Stimulated activated CD4-positive, alpha-beta T cell treated with anti-CD3 and anti-CD28 coated beads, TNF-alpha, amount 100 ng/mL, for 4 hours (primary cell): ENCODE measurements around the gene IER2.
"Not testable (repeated sequence)": the region's sequence is repeated elsewhere in the genome, so short reads cannot be mapped to it uniquely, and the experiment has no call there.

Experiments
- DNase-seq, 3 experiments: peaks; one replicate each; pipeline ENCODE4 v3.0.0-alpha.2; 2020; ENCODE audit warnings: low read depth in 3 of 3

The IER2 gene

GRCh38 chr19:13163609-13164342 is 13.6 kb downstream of the IER2 start:
- DNase-seq, result no peak

GRCh38 chr19:13164343-13165161 is 14.3 kb downstream of the IER2 start:
- no peak for DNase-seq

- DNase-seq, result no peak
Measured at GRCh38 chr19:13165162-13165997, 15.2 kb downstream of the IER2 start.

DNA sequence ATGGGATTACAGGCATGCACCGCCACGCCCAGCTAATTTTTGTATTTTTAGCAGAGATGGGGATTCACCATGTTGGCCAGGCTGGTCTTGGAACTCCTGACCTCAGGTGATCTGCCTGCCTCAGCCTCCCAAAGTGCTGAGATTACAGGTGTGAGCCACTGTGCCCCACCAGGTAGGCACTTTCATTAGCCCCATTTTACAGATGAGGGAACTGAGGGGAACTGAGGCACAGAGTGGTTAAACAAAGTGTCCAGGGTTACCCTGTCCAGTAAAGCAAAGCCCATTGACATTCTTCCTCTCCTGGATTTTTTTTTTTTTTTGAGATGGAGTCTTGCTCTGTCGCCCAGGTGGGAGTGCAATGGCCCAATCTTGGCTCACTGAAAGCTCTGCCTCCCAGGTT is 15.9 kb downstream of the IER2 start:
- DNase-seq, result not testable (repeated sequence)

DNA sequence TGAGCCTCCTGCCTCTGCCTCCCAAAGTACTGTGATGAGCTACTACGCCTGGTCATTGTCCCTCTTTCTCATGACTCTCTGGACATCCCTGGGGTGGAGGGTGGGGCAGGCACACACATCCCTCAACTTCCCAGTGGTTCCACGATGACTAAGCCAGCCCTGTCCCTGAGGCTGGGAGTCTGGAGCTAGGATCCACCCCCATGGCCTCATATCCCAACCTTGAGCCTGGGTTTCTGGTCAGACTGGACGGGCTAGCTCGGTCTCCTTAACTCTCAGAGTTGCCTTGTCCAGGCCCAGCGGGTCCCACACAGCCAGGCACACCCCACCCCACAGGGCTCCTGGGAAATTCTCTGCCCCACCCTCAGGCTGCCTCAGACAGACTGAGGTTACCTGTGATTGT is 19.6 kb downstream of the IER2 start:
- DNase-seq, result no peak

DNA sequence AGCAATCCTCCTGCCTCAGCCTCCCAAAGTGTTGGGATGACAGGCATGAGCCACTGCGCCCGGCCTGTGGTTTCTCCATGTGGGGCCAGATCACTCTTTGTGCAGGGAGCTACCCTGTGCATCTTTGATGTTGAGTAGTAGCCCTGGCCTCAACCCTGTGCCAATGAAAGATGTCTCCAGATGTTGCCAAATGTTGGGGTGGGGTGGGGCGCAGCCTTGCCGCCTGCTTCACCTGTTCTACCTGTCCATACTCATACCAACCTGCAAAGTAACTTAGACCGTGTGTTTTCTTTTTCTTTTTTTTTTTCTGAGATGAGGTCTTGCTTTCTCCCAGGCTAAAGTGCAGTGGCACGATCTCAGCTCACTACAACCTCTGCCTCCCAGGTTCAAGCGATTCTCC is 20.9 kb downstream of the IER2 start:
- no peak for DNase-seq

GRCh38 chr19:13172346-13173138 is 22.3 kb downstream of the IER2 start:
- peak; percentile 61 to 77 (median 70) for DNase-seq

- DNase-seq, result no peak
Measured at GRCh38 chr19:13173139-13173737, 23.0 kb downstream of the IER2 start.

DNA sequence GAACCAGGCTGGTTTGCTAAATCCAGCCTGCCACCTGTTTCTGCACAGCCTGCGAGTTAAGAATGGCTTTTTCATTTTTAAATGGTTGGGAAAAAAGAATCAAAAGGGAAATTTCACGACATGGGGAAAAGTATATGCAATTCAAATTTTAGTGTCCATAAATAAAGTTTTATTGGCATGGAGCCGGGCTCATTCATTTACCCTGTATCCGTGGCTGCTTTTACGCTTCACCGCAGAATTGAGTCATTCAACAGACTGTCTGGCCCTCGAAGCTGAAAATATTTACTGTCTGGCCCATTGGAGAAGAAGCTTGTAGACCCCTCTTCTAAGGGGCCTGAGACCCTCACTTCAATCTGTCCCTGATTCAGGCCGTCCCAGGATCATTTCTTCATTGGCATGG is 26.1 kb downstream of the IER2 start:
- DNase-seq, result no peak

- DNase-seq, result not testable (repeated sequence)
Measured at GRCh38 chr19:13177584-13177983, 27.4 kb downstream of the IER2 start.

DNA sequence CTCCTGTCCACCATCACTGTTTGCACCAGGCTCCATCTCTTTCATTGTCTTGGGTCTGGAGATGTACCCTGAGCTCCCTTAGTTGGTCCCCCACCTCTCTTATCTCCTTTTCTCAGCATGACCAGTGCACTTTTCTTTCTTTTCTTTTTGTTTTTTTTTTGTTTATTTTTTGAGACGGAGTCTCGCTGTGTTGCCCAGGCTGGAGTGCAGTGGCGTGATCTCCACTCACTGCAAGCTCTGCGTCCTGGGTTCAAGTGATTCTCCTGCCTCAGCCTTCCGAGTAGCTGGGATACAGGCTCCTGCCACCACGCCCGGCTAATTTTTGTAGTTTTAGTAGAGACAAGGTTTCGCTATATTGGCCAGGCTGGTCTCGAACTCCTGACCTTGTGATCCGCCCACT is 28.1 kb downstream of the IER2 start:
- DNase-seq, result not testable (repeated sequence)

DNA sequence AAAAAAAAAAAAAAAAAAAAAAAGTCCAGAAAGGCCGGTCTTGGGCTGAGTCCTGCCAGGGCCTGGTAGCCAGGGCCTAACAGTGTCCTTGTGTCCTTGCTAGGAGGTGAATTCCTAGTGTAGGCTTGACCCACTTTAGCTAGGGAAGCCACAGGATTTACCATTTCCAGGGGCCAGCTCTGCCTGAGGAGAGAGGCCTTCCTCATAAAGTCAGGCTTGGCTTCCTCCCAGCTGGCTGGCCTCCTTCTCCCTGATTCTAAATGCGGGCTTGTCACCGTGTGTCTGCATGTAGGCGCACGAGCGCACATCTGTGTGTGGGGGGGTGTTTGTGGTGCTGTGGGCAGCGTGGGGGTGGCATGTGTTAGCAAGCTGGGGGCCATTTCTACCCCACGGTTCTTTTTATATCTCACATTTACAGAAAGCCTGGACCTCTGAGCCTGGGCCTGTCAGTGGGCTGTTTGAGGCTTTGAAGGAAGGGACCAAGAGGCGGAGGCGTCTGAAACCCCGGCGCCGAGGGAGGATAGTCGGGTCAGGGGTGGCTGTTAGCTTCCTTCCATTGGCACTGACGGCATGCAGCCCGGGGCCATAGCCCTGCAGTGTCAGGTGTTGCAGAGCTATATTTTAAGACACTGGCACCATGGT is 31.7 kb downstream of the IER2 start:
- DNase-seq, result no peak

- DNase-seq, result not testable (repeated sequence)
Measured at GRCh38 chr19:13184926-13185325, 34.7 kb downstream of the IER2 start.

DNA sequence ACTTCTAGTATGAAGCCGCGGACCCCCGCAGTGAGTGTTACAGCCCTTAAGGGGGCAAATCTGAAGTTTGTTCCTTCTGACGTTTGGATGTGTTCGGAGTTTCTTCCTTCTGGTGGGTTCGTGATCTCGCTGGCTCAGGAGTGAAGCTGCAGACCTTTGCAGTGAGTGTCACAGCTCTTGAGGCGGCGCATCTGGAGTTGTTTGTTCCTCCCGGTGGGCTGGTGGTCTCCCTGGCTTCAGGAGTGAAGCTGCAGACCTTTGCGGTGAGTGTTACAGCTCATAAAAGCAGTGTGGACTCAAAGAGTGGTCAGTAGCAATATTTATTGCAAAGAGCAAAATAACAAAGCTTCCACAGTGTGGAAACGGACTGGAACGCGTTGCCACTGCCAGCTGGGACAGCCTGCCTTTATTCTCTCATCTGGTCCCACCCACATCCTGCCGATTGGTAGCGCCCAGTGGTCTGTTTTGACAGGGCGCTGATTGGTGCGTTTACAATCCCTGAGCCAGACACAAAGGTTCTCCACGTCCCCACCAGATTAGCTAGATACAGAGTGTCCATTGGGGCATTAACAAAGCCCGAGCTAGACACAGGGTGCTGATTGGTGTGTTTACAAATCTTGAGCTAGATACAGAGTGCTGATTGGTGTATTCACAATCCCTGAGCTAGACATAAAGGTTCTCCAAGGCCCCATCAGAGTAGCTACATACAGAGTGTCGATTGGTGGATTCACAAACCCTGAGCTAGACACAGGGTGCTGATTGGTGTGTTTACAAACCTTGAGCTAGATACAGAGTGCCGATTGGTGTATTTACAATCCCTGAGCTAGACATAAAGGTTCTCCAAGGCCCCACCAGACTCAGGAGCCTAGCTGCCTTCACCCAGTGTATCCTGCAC is 35.8 kb downstream of the IER2 start:
- DNase-seq, result not testable (repeated sequence)

DNA sequence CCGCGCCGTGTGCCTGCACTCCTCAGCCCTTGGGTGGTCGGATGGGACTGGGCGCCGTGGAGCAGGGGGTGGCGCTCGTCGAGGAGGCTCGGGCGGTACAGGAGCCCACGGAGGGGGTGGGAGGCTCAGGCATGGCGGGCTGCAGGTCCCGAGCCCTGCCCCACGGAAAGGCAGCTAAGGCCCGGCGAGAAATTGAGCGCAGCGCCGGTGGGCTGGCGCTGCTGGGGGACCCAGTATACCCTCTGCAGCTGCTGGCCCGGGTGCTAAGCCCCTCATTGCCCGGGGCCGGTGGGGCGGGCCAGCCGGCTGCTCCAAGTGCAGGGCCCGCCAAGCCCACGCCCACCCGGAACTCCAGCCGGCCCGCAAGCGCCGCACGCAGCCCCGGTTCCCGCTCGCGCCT is 36.5 kb downstream of the IER2 start:
- DNase-seq, result not testable (repeated sequence)

DNA sequence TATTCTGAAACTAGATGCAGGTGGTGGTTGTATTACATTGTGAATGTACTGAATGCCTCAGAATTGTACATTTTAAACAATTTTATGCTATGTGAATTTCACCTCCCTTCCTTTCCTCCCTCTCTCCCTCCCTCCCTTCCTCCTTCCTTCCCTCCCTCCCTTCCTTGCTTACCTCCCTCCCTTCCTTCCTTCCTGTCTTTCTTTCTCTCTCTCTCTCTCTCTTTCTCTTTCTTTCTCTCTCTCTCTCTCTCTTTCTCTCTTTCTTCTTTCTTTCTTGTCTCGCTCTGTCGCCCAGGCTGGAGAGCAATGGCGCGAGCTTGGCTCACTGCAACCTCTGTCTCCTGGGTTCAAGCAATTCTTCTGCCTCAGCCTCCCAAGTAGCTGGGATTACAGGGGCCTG is 37.2 kb downstream of the IER2 start:
- no peak for DNase-seq

GRCh38 chr19:13189600-13189999 is 39.4 kb downstream of the IER2 start:
- no peak for DNase-seq

DNA sequence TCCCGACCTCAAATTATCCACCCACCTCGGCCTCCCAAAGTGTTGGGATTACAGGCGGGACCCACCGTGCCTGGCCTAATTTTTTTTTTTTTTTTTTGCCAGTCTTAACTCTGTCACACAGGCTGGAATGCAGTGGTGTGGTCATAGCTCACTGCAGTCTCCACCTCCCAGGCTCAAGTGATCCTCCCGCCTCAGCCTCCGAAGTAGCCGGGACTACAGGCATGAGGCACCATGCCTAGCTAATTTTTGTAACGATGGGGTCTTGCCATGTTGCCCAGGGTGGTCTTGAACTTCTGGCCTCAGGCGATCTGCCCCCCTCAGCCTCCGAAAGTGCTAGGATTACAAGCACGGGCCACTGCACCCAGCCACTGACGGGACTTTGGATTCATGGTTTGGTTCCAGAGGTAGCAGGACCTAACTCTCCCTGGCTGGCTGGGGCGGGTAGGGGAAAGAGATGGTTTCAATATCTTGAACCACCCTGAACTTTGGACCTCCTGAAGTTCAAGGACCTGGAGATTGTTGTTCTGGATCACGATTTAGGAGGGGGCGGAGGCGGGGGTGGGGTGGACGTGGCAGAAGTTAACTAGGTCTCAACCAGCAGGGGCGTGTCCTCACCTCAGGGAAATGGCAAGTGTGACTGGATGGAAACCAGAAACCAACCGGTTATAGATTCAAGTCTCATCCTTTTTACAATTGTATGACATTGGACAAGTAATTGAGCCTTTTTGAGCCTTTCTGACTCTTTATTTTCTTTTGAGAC is 40.8 kb downstream of the IER2 start:
- no peak for DNase-seq

DNA sequence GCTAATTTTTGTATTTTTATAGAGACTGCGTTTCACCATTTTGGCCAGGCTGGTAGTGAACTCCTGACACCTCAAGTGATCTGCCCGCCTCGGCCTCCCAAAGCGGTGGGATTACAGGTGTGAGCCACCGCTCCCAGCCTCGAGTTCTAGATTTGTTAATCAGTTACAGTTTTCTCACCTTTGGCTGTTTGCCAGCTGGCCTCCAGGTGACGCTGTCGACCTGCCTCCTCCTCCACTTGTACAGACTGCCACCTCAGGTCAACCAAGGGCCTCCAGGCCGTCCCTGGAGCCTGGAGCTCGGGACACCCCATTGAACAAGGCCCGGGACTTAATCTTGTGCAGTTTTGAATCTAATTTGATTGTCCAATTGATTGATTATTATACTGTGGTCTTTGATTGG is 45.5 kb downstream of the IER2 start:
- peak in 2 of 3 experiments; percentile 30 for DNase-seq
